ENCODE data around the gene TMBIM6.
"Not testable (repeated sequence)": the region's sequence is repeated elsewhere in the genome, so short reads cannot be mapped to it uniquely, and the experiment has no call there.

The TMBIM6 gene

GRCh38 chr12:49776413-49776812, 35.1 kb downstream of the TMBIM6 start:
- peak; percentile 19 to 39 for DNase-seq (ENCODE audit: low read depth in 1 of 2, low spot score in 1 of 2)

GRCh38 chr12:49776858-49777257, 35.5 kb downstream of the TMBIM6 start:
- DNase-seq (ENCODE audit: low read depth in 1 of 2, low spot score in 1 of 2), result no peak

GRCh38 chr12:49777341-49777740, 36.0 kb downstream of the TMBIM6 start:
- DNase-seq (ENCODE audit: low read depth in 1 of 2, low spot score in 1 of 2), result no peak

DNA sequence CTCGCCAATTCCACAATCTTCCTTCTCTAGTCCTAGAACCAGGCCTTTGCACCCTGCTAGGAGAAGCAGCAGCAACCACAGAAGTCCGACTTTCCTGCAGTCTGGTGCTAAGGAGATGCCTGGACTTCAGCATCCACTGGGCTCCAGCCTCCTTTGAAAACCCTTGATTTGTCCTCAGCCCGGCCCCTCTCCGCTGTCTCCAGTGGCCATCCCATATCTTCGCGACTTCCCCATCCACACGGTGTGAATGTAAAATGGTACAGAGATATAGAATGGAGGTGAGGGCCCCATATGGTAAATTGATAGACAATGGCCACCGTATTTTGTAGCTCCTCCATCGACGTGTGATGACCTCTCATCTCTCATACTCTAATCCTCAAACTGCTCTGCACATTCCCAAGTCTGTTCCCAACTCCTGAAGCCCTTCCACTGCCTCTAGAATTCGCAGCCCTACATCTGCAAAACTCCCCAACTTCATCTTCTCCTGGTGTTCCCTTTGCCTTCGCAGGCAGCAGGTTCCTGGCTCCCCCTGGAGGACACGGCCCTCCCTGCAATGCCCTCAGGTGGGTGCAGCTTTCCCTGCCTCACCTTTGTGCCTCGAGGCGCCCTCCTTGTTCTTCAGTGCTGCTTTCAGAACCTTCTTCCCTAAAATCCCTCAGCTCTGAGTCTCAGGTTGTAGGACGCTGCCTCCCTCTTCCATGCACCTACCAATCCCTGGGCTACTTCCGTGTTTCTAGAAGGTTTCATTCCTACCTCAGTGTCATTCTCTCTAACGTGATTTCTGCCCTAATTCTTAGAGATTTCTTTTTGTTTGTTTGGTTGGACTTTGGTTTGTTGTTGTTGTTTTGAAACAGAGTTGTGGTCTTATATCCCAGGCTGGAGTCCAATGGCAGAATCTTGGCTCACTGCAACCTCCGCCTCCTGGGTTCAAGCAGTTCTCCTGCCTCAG, 36.7 kb downstream of the TMBIM6 start:
- peak; percentile 54 to 71 for DNase-seq (ENCODE audit: low read depth in 1 of 2, low spot score in 1 of 2)

DNA sequence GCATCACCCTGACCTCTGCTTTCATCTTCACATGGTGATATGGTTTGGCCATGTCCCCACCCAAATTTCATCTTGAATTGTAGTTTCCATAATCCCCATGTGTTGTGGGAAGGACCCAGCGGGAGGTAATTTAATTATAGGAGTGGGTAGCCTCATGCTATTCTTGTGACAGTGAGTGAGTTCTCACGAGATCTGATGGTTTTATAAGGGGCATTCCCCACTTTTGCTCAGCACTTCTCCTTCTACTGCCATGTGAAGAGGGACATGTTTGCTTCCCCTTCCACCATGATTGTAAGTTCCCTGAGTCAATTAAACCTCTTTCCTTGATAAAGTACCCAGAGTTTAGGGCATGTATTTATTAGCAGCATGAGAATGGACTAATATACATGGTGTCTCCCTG, 38.2 kb downstream of the TMBIM6 start:
- DNase-seq (ENCODE audit: low read depth in 1 of 2, low spot score in 1 of 2), result no peak

GRCh38 chr12:49780914-49781313, 39.6 kb downstream of the TMBIM6 start:
- not testable (repeated sequence) for DNase-seq (ENCODE audit: low read depth in 1 of 2, low spot score in 1 of 2)

GRCh38 chr12:49783917-49784676, 42.7 kb downstream of the TMBIM6 start:
- DNase-seq (ENCODE audit: low read depth in 1 of 2, low spot score in 1 of 2), result no peak

DNA sequence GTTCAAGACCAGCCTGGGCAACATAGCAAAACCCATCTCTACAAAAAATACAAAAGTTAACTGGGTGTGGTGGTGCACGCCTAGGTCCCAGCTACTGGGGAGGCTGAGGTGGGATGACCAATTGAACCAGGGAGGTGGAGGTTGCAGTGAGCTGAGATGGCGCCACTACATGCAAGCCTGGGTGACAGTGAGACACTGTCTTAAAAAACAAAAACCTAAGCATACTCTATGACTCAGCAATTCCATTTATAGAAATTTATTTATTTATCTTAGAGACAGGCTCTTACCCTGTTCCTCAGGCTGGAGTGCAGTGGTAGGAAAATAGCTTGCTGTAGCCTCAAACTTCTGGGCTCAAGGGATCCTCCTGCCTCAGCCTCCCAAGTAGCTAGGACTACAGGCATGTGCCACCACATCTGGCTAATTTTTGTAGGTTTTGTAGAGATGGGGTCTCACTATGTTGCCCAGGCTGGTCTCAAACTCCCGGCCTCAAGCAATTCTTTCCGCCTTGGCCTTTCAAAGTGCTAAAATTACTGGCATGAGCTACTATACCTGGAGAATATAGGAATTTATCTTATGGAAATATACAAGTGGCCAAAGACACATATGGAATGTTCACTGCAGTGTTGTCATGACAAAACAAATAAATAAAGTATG, 43.5 kb downstream of the TMBIM6 start:
- DNase-seq (ENCODE audit: low read depth in 1 of 2, low spot score in 1 of 2), result no peak

GRCh38 chr12:49787672-49788071, 46.3 kb downstream of the TMBIM6 start:
- DNase-seq (ENCODE audit: low read depth in 1 of 2, low spot score in 1 of 2), result no peak

- DNase-seq (ENCODE audit: low read depth in 1 of 2, low spot score in 1 of 2), result no peak
Observed at GRCh38 chr12:49789992-49790391, 48.6 kb downstream of the TMBIM6 start.

DNA sequence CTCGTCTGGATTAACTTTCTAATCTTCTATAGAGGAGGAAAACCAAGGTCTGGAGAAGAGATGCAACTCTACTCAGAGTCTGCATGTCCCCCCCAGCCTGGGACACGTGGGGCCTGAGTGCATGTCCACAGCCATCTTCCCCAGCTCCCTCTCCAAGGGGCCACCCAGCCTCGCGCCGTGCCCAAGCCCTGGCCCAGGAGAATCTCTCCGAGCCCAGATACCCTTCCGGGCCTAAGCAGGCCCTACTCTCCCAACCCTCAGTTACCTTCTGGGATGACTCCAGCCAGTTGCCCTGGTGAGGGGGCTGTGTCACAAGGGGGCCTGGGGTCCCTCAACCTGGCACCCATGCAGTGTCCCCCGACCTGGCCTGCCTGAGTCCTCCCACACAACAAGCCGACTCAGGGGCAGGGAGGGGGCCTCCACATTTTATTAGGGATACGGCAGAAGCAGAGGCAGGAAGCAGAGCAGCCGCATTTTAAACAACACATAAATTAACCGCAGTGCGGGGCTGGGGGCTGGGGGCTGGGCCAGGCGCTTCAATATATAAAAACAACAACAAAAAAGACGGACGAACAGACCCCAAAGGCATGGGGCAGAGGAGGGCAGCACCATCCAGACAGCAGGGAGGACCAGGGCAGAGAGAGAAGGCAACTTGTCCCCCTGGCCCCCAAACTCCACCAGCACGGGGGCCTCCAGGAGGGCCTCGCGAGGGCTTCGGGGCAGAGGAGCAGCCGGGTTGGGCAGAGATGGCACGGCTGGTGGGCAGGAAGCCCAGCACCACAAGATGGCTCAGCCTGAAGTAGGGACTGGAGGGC, 49.6 kb downstream of the TMBIM6 start:
- DNase-seq (ENCODE audit: low read depth in 1 of 2, low spot score in 1 of 2), result no peak

DNA sequence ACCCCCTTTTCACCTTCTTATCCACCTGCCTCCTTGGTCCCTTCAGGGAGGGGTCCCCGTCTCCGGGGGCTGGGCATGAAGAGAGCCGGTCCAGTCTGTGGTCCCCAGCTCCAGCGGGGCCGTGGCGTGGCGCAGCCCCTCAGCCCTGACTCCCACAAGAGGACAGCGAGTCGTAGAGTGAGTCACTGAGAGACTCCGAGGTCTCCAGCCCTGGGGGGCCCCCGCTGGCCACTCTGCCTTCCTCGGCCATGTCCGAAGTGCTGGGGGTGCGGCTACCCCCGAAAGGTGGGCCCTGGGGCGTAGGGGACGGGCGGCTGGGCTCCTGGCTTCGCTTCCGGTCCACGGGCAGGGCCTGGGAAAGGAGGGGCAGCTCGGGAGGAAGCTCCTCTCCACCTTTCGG, 50.3 kb downstream of the TMBIM6 start:
- DNase-seq (ENCODE audit: low read depth in 1 of 2, low spot score in 1 of 2), result no peak

DNA sequence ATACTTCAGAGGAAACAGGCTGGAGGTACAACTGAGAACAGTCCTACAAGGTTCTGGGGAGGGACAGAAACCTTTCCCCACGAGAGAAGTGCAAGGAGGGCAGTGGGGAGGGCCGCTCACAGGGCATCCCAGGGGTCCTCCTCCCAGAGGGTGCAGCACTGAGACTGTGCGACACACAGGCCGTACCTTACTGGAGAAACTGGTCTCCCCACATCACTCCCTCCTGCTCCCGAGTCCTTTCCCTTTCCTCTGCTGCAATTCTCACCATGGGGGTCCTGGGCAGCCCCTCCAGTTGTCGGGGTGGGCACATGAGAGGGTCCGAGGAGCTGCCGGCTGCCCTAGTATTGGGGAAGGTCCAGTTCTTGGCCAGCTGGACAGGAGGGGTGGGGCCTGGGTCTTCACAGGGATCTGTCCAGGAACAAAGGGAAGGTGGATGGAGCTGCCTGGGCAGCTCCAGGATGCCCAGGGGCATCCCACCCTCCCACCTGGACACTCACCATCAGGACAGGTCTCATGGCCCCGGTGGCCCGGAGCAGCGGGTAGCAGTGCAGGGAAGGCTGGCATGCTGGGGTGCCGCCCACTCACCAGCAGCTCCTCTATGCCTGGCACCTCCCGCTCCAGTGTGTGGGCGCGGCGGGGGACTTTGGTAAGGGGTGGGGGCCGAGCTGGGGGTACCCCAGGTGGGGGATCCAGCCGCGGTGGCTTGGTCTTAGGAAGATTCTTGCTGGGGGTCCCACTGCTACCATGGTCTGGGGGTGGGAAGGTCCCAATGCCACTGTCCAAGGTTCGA, 51.0 kb downstream of the TMBIM6 start:
- DNase-seq (ENCODE audit: low read depth in 1 of 2, low spot score in 1 of 2), result no peak

GRCh38 chr12:49792976-49793580, 51.7 kb downstream of the TMBIM6 start:
- DNase-seq (ENCODE audit: low read depth in 1 of 2, low spot score in 1 of 2), result no peak

- no peak for DNase-seq (ENCODE audit: low read depth in 1 of 2, low spot score in 1 of 2)
Observed at GRCh38 chr12:49793620-49794019, 52.3 kb downstream of the TMBIM6 start.

DNA sequence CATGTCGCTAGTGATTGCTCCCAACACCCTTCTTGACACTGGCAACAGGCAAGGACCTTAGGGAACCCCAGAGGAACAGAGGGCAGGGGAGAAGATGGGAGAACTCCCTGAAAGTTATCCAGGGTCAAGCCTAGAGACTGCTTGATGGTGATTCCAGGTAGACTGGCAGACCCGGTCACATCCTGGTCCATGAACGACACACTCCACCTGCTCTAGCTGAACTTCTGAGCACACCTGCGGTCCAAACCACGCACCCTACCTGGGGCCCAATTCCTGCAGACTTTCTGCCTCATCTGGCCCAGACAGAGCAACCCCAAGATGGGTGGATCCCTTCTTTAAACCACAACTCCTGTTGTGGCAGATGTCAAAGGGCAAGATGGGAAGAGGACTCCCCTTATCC, 52.7 kb downstream of the TMBIM6 start:
- no peak for DNase-seq (ENCODE audit: low read depth in 1 of 2, low spot score in 1 of 2)

DNA sequence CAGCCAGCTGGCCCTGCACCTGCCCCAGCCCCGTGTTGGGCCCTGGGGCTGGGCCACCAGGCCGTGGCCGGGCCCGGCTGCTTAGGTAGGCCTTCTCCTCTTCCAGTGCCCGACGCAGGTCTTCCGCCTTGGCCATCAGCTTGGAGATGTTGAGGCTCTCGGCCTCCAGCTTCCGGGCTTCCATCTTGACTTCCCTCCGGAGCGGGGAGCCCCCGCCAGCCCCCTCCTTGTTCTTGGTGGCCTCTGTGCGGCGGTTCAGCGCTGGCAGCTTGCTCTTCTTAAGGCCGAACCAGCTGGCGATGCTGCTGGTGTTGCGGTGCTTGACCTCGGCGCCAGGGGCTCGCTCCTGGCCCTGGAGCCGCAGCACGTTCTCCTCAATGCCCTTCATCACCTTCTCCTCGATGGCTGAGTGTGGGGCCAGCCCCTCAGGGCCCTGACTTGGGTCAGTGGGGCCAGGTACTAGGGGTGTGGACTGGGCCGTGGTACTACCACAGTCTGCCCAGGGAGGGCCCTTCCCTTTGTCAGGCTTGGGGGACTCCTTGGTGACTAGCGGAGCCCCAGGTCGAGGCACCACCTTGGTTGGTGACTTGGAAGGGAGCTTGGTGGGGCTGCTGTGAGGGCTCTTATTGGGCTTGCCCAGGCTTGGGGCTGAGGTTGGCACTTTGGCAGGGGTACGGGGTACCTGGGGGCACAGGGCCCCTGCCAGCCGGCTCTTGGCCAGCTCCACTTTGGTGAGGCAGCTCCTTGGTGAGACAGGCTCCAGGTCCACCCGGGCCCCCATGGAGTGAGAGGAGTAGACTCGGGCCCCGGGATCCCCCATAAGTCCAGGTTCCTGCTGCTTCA, 53.7 kb downstream of the TMBIM6 start:
- no peak for DNase-seq (ENCODE audit: low read depth in 1 of 2, low spot score in 1 of 2)

GRCh38 chr12:49795654-49796105, 54.3 kb downstream of the TMBIM6 start:
- DNase-seq (ENCODE audit: low read depth in 1 of 2, low spot score in 1 of 2), result no peak

DNA sequence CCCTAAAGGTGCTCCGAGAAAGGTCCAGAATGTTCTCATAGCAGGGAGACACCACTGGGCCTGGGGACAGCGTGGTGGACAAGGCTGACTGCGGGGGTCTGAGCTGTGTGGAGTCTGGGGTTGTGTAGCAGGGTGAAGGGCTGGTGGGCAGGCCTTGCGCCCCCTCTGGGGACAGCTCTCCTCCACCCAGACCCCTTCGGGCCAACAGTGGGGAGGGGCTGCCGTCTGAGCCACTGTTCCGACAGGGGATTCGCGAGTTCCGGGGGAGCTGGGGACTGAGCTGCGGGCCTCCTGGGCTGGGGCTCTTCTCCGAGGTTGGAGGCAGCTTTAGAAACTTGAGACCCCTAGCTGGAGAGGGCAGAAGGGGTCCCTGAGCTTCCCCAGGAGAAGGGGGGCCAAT, 54.8 kb downstream of the TMBIM6 start:
- DNase-seq (ENCODE audit: low read depth in 1 of 2, low spot score in 1 of 2), result no peak

Measured in activated CD4-positive, alpha-beta T cell treated with anti-CD3 and anti-CD28 coated beads, Interleukin-2, amount 50 U/mL, for 24 hours (primary cell).